ENCODE results near the gene SIRT2. TPM values are rescaled to one million over a fixed set of nuclear protein-coding genes. Genes with fewer than 3 reads are reported as not detected.

The SIRT2 gene
- total and polyA plus RNA-seq, 2 donors (not counting 1 experiment from before 2014, with no cell fraction given), result 42.4 to 65.9 TPM

- no peaks in the 10 kb centered on the region for H3K9me3 Mint-ChIP-seq (ENCODE audit: insufficient read depth)
- Histone ChIP-seq H3K27me3 (replicated peaks in 1 of 4; ENCODE audit: control extremely low read depth in 1 of 4, control insufficient read depth in 3 of 4, insufficient read depth in 4 of 4, low read length in 3 of 4) (no peaks in the 10 kb centered on the region), H3K9me3 (ENCODE audit: control extremely low read depth in 1 of 3, control insufficient read depth in 2 of 3, insufficient read depth in 1 of 3, low read length in 2 of 3) (no peaks in the 10 kb centered on the region), H2AFZ (ENCODE audit: insufficient read depth, low read depth, low read length, poor library complexity, severe bottlenecking) (no peak overlapping the region), H3K4me2 (replicated peaks; ENCODE audit: low read depth, low read length, poor library complexity, severe bottlenecking) (peak overlapping the region; percentile 43), H3K79me2 (ENCODE audit: control insufficient read depth, insufficient read depth, low read length) (peaks cover 89% of the 10 kb centered on the region), H3K4me3 (ENCODE audit: control extremely low read depth in 1 of 5, extremely low read depth in 1 of 5, insufficient read depth in 1 of 5, low read depth in 2 of 5, low read length in 4 of 5) (no peak overlapping the region), H4K20me1 (ENCODE audit: control insufficient read depth, insufficient read depth, low read length, poor library complexity, severe bottlenecking) (peaks cover 100% of the 10 kb centered on the region), H3K36me3 (replicated peaks in 1 of 2; ENCODE audit: control extremely low read depth in 1 of 2, control insufficient read depth in 1 of 2, extremely low read depth in 1 of 2, insufficient read depth in 2 of 2, low read length in 1 of 2) (peaks cover 22 to 96% of the 10 kb centered on the region in 2 experiments), H3K4me1 (ENCODE audit: control insufficient read depth in 2 of 2, insufficient read depth in 2 of 2, low read length in 2 of 2) (peaks cover 52 to 57% of the 10 kb centered on the region in 2 donors), H3K9ac (ENCODE audit: low read length) (no peak overlapping the region), H3K27ac (ENCODE audit: low read length in 2 of 2) (peak overlapping the region in 1 of 2 donors; percentile 37)
- H3K4me3 Mint-ChIP-seq, result no peak overlapping the region
- H3K4me1 Mint-ChIP-seq, result peaks cover 62% of the 10 kb centered on the region
- H3K27me3 Mint-ChIP-seq, result no peaks in the 10 kb centered on the region
- TF ChIP-seq EZH2 (IDR thresholded peaks at IDR 0.05; ENCODE audit: borderline replicate concordance, insufficient read depth, low read depth, low read length, poor library complexity, severe bottlenecking), result no peak
- TF ChIP-seq CTCF (IDR thresholded peaks at IDR 0.05), result no peak
- intact Hi-C loops (cut with micrococcal nuclease), result no loop called here
- no peak for ATAC-seq (ENCODE audit: low read depth)
- WGBS (ENCODE audit: insufficient coverage), result 97% methylated on average over 8 of the region's 9 CpGs
- POLR2A ChIA-PET, result interaction anchor here (1.2 kb wide), 1 partner anchor 27 kb away, joined by 6 read pairs; no protein-coding TSS in a partner anchor
- peak overlapping the region; percentile 32 for H3K27ac Mint-ChIP-seq
- CTCF ChIA-PET, result interaction anchor here (1.0 to 1.3 kb wide), 3 partner anchors 21 to 27 kb away, joined by 3 to 5 read pairs (median 4); no protein-coding TSS in a partner anchor
- DNase-seq, result no peak
These were observed 56.2 kb downstream of the SIRT2 start for GRCh38 chr19:38843175-38843758.
